Spleen (tissue), 11 donors: ENCODE measurements around the gene ZNF532. TPM values are rescaled to one million over a fixed set of nuclear protein-coding genes. Genes with fewer than 3 reads are reported as not detected.

Source experiments
- DNase-seq: peaks from one replicate; pipeline ENCODE4 v3.0.0-alpha.2; 2020
- H3K27ac ChIP-seq, 8 donors: fragments of 200-600 bp; sonication (generic) in 7 of 8; 1 replicate in 4 of 8; 2 replicates in 4 of 8; pipeline versions ENCODE4 v1.5.0 to v1.8.0; 2016 to 2021; ENCODE audit warnings: inconsistent platforms in 4 of 8, mild to moderate bottlenecking in 4 of 8, moderate library complexity in 1 of 8
- H3K27me3 ChIP-seq, 7 donors: fragments of 200-600 bp; sonication (generic) in 6 of 7; replicated peaks in 1 of 7; 1 replicate in 4 of 7; 2 replicates in 3 of 7; pipeline versions ENCODE4 v1.5.0 to v1.8.0; 2016 to 2021; ENCODE audit warnings: inconsistent platforms in 3 of 7, mild to moderate bottlenecking in 1 of 7
- H3K36me3 ChIP-seq, 6 donors: fragments of 200-600 bp; sonication (generic) in 5 of 6; 1 replicate in 4 of 6; 2 replicates in 2 of 6; pipeline versions ENCODE4 v1.5.0 to v1.8.0; 2016 to 2021; ENCODE audit warnings: inconsistent platforms in 2 of 6
- H3K4me1 ChIP-seq, 6 donors: fragments of 200-600 bp; sonication (generic) in 5 of 6; 1 replicate in 3 of 6; 2 replicates in 3 of 6; pipeline versions ENCODE4 v1.5.0 to v1.8.0; 2016 to 2021; ENCODE audit warnings: inconsistent platforms in 3 of 6
- H3K4me3 ChIP-seq, 8 donors: fragments of 200-600 bp; sonication (generic) in 7 of 8; 1 replicate in 4 of 8; 2 replicates in 4 of 8; pipeline versions ENCODE4 v1.5.0 to v1.8.0; 2016 to 2021; ENCODE audit warnings: inconsistent platforms in 4 of 8, mild to moderate bottlenecking in 4 of 8, moderate library complexity in 2 of 8
- H3K9me3 ChIP-seq, 8 donors: fragments of 200-600 bp; sonication (generic) in 7 of 8; 1 replicate in 4 of 8; 2 replicates in 4 of 8; pipeline versions ENCODE4 v1.5.0 to v1.8.0; 2016 to 2021; ENCODE audit warnings: inconsistent platforms in 4 of 8
- POLR2A ChIP-seq, 3 donors: fragments of 450-650 bp; IDR thresholded peaks; one replicate each; pipeline ENCODE4 v1.5.1; 2017; ENCODE audit warnings: antibody characterized with exemption in 3 of 3, mild to moderate bottlenecking in 1 of 3
- POLR2AphosphoS5 ChIP-seq, 3 donors: sonication (generic); formaldehyde crosslinking; IDR thresholded peaks; one replicate each; pipeline ENCODE4 v1.5.1; 2017; ENCODE audit warnings: antibody characterized with exemption in 3 of 3
- WGBS, 5 donors: extraction: QIAGEN DNeasy Blood & Tissue Kit in 3 of 5; methylation state at CpG; one replicate each; pipeline versions ENCODE4 v1.1.5 to v1.1.7; 2013 to 2018; 5-methylcytosine and 5-hydroxymethylcytosine counted together
- intact Hi-C: fragments of 100-400 bp; cut with DNase I; formaldehyde crosslinking; loops from one replicate; pipeline ENCODE4 v1.15.0; 2023; ENCODE audit warnings: low total_unique reads
- polyA plus RNA-seq, 3 donors: library from polyadenylated mRNA; stranded (reverse); fragments of 200-250 nt; gene quantifications; one replicate each; pipeline ENCODE4 v1.2.1, GENCODE V29; 2013
- total RNA-seq, 7 donors: library from RNA; depleted of rRNA in 3 of 7; stranded (reverse); fragments of >200 nt in 3 of 7; fragmentation: NEBNext Ultra II Directional in 4 of 7; extraction: Animal tissue kit (Norgen Biotek cat#: 25700) in 4 of 7; gene quantifications; one replicate each; pipeline versions ENCODE4 v1.1.0 to v1.2.1, GENCODE V29; 2016 to 2021
- TF ChIP-seq, protein P1 (sequence below), 11 experiments: fragments of 200-600 bp in 7 of 11; fragments of 450-650 bp in 4 of 11; sonication (generic) in 4 of 11; IDR thresholded peaks in 8 of 11; conservative IDR thresholded peaks in 3 of 11; 1 replicate in 7 of 11; 2 replicates in 4 of 11; pipeline versions ENCODE4 v1.4.0 to v1.8.0; 2016 to 2021; ENCODE audit warnings: antibody characterized with exemption in 11 of 11, inconsistent platforms in 4 of 11, mild to moderate bottlenecking in 1 of 11
- donor health status: healthy with polysubstance abuse.
- donor health status: DM: no; HTN: no; CAD: no; lungs with moderate emphysema.
- donor health status: DM: no; HTN: no; CAD: no.
- donor health status: Bipolar disorder and iron deficiency.
- donor health status: healthy.
- donor health status: DM: no; HTN: no; CAD: no.
- donor health status: DM: yes; HTN: yes; CAD: no.

ZNF532 gene
- total and polyA plus RNA-seq, 10 donors = 5.2 to 64.8 (median 42.4) TPM

DNA sequence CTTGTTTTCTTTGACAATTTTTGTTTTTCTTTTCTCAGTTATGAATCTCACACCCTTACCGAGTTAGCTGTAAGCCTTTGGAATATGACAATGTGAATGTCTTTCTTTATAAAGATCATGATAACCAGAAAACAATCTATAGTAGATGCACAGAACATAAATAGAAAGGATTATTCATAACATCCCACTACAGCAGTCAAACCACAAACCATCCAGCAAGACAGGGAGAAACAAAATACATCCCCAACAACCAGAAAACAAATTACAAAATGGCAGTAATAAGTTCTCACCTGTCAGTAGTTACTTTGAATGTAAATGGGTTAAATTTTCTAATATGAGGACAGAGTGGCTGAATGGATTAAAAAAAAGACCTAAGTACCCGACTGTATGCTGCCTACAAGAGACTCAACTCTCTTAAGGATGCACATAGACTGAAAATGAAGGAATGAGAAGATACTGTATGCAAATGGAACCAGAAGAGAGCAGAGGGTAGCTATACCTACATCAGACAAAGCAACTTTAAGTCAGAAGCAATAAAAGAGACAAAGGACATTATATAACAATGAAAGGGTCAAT, 124.6 kb downstream of the ZNF532 start:
- TF ChIP-seq, protein P1, sequence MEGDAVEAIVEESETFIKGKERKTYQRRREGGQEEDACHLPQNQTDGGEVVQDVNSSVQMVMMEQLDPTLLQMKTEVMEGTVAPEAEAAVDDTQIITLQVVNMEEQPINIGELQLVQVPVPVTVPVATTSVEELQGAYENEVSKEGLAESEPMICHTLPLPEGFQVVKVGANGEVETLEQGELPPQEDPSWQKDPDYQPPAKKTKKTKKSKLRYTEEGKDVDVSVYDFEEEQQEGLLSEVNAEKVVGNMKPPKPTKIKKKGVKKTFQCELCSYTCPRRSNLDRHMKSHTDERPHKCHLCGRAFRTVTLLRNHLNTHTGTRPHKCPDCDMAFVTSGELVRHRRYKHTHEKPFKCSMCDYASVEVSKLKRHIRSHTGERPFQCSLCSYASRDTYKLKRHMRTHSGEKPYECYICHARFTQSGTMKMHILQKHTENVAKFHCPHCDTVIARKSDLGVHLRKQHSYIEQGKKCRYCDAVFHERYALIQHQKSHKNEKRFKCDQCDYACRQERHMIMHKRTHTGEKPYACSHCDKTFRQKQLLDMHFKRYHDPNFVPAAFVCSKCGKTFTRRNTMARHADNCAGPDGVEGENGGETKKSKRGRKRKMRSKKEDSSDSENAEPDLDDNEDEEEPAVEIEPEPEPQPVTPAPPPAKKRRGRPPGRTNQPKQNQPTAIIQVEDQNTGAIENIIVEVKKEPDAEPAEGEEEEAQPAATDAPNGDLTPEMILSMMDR (IDR thresholded peaks at IDR 0.05 in 8 of 11, conservative IDR thresholded peaks at IDR 0.05 in 3 of 11) = no peak
- no peak for TF ChIP-seq POLR2A (IDR thresholded peaks at IDR 0.05)
- Histone ChIP-seq H3K4me1 (peaks cover 8 to 30% (median 23%) of the 10 kb centered on the region in 6 donors), H3K27me3 (no peaks in the 10 kb centered on the region), H3K4me3 (no peak overlapping the region), H3K36me3 (peaks cover 0 to 5% (median 2%) of the 10 kb centered on the region in 6 donors), H3K9me3 (peaks cover 0 to 21% (median 8%) of the 10 kb centered on the region in 8 donors), H3K27ac (no peak overlapping the region)
- intact Hi-C loops = no loop called here
- 80 to 94% (median 90%) methylated on average over 2 of the region's 2 CpGs for WGBS, 5 donors
- no peak for DNase-seq

DNA sequence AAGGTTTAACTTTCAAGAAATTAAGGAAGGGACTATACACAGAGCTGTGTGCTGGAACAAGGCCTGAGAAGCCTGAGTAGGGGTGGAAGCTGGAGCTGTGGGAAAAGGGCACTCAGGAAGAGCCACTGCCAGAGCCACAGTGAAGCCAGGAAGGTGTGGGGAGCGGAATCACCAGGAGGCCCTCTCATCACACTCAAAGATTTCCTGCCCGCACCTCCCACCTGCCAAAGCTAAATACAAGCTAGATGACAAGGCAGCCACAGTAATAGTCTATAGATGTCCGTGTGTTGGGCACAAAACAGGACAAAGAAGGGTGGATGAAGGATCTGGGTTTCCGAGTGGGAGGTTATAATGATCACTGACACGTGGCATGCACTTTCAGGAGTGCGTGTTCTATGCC, 126.0 kb downstream of the ZNF532 start:
- WGBS, 5 donors = 70 to 90% (median 83%) methylated on average over 6 of the region's 6 CpGs
- Histone ChIP-seq H3K9me3 (peaks cover 0 to 21% (median 8%) of the 10 kb centered on the region in 8 donors), H3K4me1 (peaks cover 8 to 35% (median 23%) of the 10 kb centered on the region in 6 donors), H3K27ac (peak overlapping the region in 1 of 8 donors; percentile 16), H3K27me3 (no peaks in the 10 kb centered on the region), H3K36me3 (no peaks in the 10 kb centered on the region), H3K4me3 (no peak overlapping the region)
- intact Hi-C loops = no loop called here
- TF ChIP-seq POLR2AphosphoS5 (IDR thresholded peaks at IDR 0.05) (no peak), POLR2A (IDR thresholded peaks at IDR 0.05) (no peak)
- TF ChIP-seq, protein P1 (IDR thresholded peaks at IDR 0.05 in 8 of 11, conservative IDR thresholded peaks at IDR 0.05 in 3 of 11) = no peak
- no peak for DNase-seq

- intact Hi-C loops = no loop called here
- peaks cover 0 to 21% (median 8%) of the 10 kb centered on the region in 8 donors for H3K9me3 ChIP-seq
- no peaks in the 10 kb centered on the region for H3K27me3 ChIP-seq
- peak overlapping the region in 5 of 8 donors; percentile 69 to 77 (median 71) for H3K27ac ChIP-seq
- H3K36me3 ChIP-seq = no peaks in the 10 kb centered on the region
- no peak overlapping the region for H3K4me3 ChIP-seq
- WGBS, 5 donors = 57 to 69% (median 62%) methylated on average over 7 of the region's 7 CpGs
- TF ChIP-seq POLR2A (IDR thresholded peaks at IDR 0.05) (no peak), POLR2AphosphoS5 (IDR thresholded peaks at IDR 0.05) (no peak)
- TF ChIP-seq, protein P1 (IDR thresholded peaks at IDR 0.05 in 8 of 11, conservative IDR thresholded peaks at IDR 0.05 in 3 of 11) = no peak
- H3K4me1 ChIP-seq = peaks cover 8 to 41% (median 23%) of the 10 kb centered on the region in 6 donors
- DNase-seq = no peak
Observed at GRCh38 chr18:58991167-58991798, 126.6 kb downstream of the ZNF532 start.
